Measurements from ENCODE around the gene ADAMTSL1.

DNA sequence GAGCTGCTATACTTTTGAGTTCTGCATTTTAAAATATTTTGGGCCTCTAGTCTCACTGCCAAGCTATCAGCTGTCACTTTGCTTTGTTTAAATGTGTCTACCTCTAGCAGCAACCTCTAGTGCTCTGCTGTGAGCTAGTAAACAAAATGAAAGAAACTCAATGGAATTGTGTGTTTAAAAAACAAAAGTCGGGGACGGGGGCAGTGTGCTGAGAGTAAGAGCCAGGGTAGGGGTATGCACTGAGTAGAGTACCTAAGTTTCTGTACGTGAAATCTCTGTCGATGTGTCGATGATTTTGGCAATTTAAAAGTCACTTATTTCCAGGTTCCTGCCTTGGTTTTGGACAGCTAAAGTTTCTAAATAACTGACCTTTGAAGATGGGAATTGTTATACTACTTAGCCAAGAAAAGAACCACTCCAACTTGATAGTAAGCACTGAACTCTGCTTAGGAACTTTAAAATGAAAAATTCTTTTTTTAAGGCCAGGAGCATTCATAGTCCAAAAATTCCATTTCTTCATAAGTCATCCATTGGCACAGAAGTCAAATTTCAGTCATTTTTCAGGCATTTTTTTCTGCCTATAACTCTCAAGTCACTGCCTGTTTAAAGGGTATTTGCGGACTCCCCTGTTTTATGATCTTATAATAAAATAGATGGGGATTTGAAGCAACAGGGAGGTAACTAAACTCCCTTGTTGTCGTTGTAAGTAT lies 447.6 kb downstream of the ADAMTSL1 start:
- no peak for TF ChIP-seq RELA (CRISPR knock-in tag; IDR thresholded peaks at IDR 0.05)
- no peak for TF ChIP-seq ZNF124 (CRISPR knock-in tag; IDR thresholded peaks at IDR 0.05)
- TF ChIP-seq, protein P1, sequence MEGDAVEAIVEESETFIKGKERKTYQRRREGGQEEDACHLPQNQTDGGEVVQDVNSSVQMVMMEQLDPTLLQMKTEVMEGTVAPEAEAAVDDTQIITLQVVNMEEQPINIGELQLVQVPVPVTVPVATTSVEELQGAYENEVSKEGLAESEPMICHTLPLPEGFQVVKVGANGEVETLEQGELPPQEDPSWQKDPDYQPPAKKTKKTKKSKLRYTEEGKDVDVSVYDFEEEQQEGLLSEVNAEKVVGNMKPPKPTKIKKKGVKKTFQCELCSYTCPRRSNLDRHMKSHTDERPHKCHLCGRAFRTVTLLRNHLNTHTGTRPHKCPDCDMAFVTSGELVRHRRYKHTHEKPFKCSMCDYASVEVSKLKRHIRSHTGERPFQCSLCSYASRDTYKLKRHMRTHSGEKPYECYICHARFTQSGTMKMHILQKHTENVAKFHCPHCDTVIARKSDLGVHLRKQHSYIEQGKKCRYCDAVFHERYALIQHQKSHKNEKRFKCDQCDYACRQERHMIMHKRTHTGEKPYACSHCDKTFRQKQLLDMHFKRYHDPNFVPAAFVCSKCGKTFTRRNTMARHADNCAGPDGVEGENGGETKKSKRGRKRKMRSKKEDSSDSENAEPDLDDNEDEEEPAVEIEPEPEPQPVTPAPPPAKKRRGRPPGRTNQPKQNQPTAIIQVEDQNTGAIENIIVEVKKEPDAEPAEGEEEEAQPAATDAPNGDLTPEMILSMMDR (CRISPR knock-in tag; IDR thresholded peaks at IDR 0.05) = no peak
- no peak for TF ChIP-seq CBX5 (CRISPR knock-in tag; IDR thresholded peaks at IDR 0.05; ENCODE audit: borderline replicate concordance)
- TF ChIP-seq SP1 (IDR thresholded peaks at IDR 0.05) = no peak
- TF ChIP-seq SP1 (CRISPR knock-in tag; IDR thresholded peaks at IDR 0.05) = no peak
- no peak for TF ChIP-seq CEBPB (IDR thresholded peaks at IDR 0.05; ENCODE audit: borderline replicate concordance, low read depth, low read length)
- TF ChIP-seq, protein P2, sequence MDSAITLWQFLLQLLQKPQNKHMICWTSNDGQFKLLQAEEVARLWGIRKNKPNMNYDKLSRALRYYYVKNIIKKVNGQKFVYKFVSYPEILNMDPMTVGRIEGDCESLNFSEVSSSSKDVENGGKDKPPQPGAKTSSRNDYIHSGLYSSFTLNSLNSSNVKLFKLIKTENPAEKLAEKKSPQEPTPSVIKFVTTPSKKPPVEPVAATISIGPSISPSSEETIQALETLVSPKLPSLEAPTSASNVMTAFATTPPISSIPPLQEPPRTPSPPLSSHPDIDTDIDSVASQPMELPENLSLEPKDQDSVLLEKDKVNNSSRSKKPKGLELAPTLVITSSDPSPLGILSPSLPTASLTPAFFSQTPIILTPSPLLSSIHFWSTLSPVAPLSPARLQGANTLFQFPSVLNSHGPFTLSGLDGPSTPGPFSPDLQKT (CRISPR knock-in tag; IDR thresholded peaks at IDR 0.05; ENCODE audit: borderline replicate concordance) = no peak
- no peak for TF ChIP-seq ZBTB7A (CRISPR knock-in tag; IDR thresholded peaks at IDR 0.05)
- no peak for TF ChIP-seq FOSL2 (CRISPR knock-in tag; IDR thresholded peaks at IDR 0.05)
- TF ChIP-seq, protein P3, sequence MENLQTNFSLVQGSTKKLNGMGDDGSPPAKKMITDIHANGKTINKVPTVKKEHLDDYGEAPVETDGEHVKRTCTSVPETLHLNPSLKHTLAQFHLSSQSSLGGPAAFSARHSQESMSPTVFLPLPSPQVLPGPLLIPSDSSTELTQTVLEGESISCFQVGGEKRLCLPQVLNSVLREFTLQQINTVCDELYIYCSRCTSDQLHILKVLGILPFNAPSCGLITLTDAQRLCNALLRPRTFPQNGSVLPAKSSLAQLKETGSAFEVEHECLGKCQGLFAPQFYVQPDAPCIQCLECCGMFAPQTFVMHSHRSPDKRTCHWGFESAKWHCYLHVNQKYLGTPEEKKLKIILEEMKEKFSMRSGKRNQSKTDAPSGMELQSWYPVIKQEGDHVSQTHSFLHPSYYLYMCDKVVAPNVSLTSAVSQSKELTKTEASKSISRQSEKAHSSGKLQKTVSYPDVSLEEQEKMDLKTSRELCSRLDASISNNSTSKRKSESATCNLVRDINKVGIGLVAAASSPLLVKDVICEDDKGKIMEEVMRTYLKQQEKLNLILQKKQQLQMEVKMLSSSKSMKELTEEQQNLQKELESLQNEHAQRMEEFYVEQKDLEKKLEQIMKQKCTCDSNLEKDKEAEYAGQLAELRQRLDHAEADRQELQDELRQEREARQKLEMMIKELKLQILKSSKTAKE (CRISPR knock-in tag; IDR thresholded peaks at IDR 0.05; ENCODE audit: borderline replicate concordance) = no peak

Data from HepG2 (cell line).